ENCODE measurements around the gene FRMPD4.

DNA sequence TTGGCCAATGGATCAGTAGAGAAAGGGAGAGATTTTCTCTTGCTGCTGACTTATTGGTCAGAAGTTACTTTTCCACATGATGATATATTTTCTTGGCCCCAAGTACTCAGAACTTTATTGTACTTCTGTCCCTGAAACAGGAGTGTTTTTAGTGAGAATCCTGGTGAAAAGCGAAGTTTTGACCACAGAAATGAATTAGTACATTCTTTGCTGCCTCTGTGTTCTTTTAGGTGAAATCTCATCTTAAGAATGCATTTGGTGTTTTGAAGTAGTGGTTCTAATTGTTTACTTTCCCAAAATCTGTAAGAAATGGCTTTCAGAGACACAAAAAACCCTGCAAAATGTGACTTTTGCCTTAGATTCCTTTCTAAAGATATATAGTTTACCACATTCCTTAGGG is 240.4 kb downstream of the FRMPD4 start:
- no peak for TF ChIP-seq GATA2 (IDR thresholded peaks at IDR 0.05; ENCODE audit: low read depth, low read length)
- TF ChIP-seq GATA3 (IDR thresholded peaks at IDR 0.05; ENCODE audit: low read depth, low read length): no peak

Measured in SH-SY5Y (cell line).